Hepatocyte (in vitro differentiated cells): ENCODE measurements around the gene DIP2B. TPM values are rescaled to one million over a fixed set of nuclear protein-coding genes. Genes with fewer than 3 reads are reported as not detected.

ENCODE experiments used
- DNase-seq: peaks from one replicate; pipeline ENCODE4 v3.0.0-alpha.2; 2016; ENCODE audit warnings: low spot score
- H2AFZ ChIP-seq: fragments of 200-600 bp; sonication (generic); 2 replicates; pipeline ENCODE4 v1.6.0; 2016; ENCODE audit warnings: antibody characterized with exemption, mild to moderate bottlenecking
- H3K27ac ChIP-seq: fragments of 200-600 bp; sonication (generic); 2 replicates; pipeline ENCODE4 v1.5.1; 2016; ENCODE audit warnings: mild to moderate bottlenecking
- H3K27me3 ChIP-seq: fragments of 200-600 bp; sonication (generic); 2 replicates; pipeline ENCODE4 v1.6.1; 2016
- H3K36me3 ChIP-seq: fragments of 200-600 bp; sonication (generic); replicated peaks from 2 replicates; pipeline ENCODE4 v1.5.1; 2016; ENCODE audit warnings: low read depth; ENCODE audit not compliant: insufficient read depth
- H3K4me1 ChIP-seq: fragments of 200-600 bp; sonication (generic); 2 replicates; pipeline ENCODE4 v1.5.1; 2016; ENCODE audit warnings: mild to moderate bottlenecking, moderate library complexity; ENCODE audit not compliant: insufficient read depth
- H3K4me2 ChIP-seq: fragments of 200-600 bp; sonication (generic); 2 replicates; pipeline ENCODE4 v1.6.0; 2016
- H3K4me3 ChIP-seq: fragments of 200-600 bp; sonication (generic); 2 replicates; pipeline ENCODE4 v1.5.1; 2016; ENCODE audit warnings: mild to moderate bottlenecking
- H3K79me2 ChIP-seq: fragments of 200-600 bp; sonication (generic); 2 replicates; pipeline ENCODE4 v1.6.0; 2017; ENCODE audit warnings: mild to moderate bottlenecking
- H3K9me2 ChIP-seq: fragments of 200-600 bp; sonication (generic); replicated peaks from 2 replicates; pipeline ENCODE4 v1.6.0; 2017; ENCODE audit warnings: mild to moderate bottlenecking; ENCODE audit not compliant: insufficient read depth
- H3K9me3 ChIP-seq: fragments of 200-600 bp; sonication (generic); 2 replicates; pipeline ENCODE4 v1.5.1; 2016; ENCODE audit warnings: low read depth, mild to moderate bottlenecking
- H4K20me1 ChIP-seq: fragments of 200-600 bp; sonication (generic); 2 replicates; pipeline ENCODE4 v1.6.0; 2016; ENCODE audit warnings: mild to moderate bottlenecking; ENCODE audit not compliant: insufficient read depth, poor library complexity, severe bottlenecking
- CTCF ChIP-seq: fragments of 200-600 bp; sonication (generic); IDR thresholded peaks from 2 replicates; pipeline ENCODE4 v1.5.1; 2016; ENCODE audit warnings: antibody characterized with exemption, mild to moderate bottlenecking; ENCODE audit not compliant: poor library complexity
- EZH2 ChIP-seq: fragments of 200-600 bp; sonication (generic); IDR thresholded peaks from 2 replicates; pipeline ENCODE4 v1.6.1; 2016; ENCODE audit warnings: antibody characterized with exemption, mild to moderate bottlenecking, borderline replicate concordance
- EZH2phosphoT487 ChIP-seq: fragments of 200-600 bp; sonication (generic); IDR thresholded peaks from one replicate; pipeline ENCODE4 v1.6.1; 2018; ENCODE audit warnings: antibody characterized with exemption, mild to moderate bottlenecking, low read depth, moderate library complexity; ENCODE audit not compliant: unreplicated experiment, severe bottlenecking
- WGBS: methylation state at CpG from one replicate; pipeline ENCODE4 v1.1.6; 2016; ENCODE audit warnings: low lambda C conversion rate; ENCODE audit errors: missing lambda C conversion rate; 5-methylcytosine and 5-hydroxymethylcytosine counted together
- polyA plus RNA-seq: library from polyadenylated mRNA; unstranded; fragments of >200 nt; fragmentation: Nextera tagmentation; extraction: Ambion mirVana; gene quantifications from 2 replicates; pipeline ENCODE4 v1.2.1, GENCODE V29; 2016
- total RNA-seq: library from RNA; depleted of rRNA; stranded (reverse); fragments of >200 nt; gene quantifications from 2 replicates; pipeline ENCODE4 v1.2.3, GENCODE V29; 2014

DIP2B gene
- total and polyA plus RNA-seq, 2 experiments from 2014 or later, result 10.5 to 31.8 TPM

- 99% methylated on average over 5 of the region's 5 CpGs for WGBS
Measured at GRCh38 chr12:50772470-50772869, 267.7 kb downstream of the DIP2B start.

GRCh38 chr12:50772877-50773276, 268.1 kb downstream of the DIP2B start:
- Histone ChIP-seq H3K36me3 (no peaks in the 10 kb centered on the region), H3K4me1 (peaks cover 13% of the 10 kb centered on the region), H3K79me2 (peaks cover 96% of the 10 kb centered on the region), H4K20me1 (peaks cover 19% of the 10 kb centered on the region), H3K9me3 (no peaks in the 10 kb centered on the region), H3K4me3 (no peak overlapping the region), H3K9me2 (no peaks in the 10 kb centered on the region), H2AFZ (no peak overlapping the region), H3K27ac (no peak overlapping the region), H3K27me3 (no peaks in the 10 kb centered on the region), H3K4me2 (no peak overlapping the region)
- TF ChIP-seq EZH2phosphoT487, result no peak
- no peak for TF ChIP-seq CTCF
- TF ChIP-seq EZH2, result no peak
- WGBS, result 97% methylated on average over 2 of the region's 2 CpGs
- DNase-seq, result no peak

More at GRCh38 chr12:50772470-50772869, 267.7 kb downstream of the DIP2B start:
- Histone ChIP-seq H3K27me3 (no peaks in the 10 kb centered on the region), H3K36me3 (no peaks in the 10 kb centered on the region), H3K4me2 (no peak overlapping the region), H3K27ac (no peak overlapping the region), H3K4me3 (no peak overlapping the region), H3K79me2 (peaks cover 96% of the 10 kb centered on the region), H2AFZ (no peak overlapping the region), H4K20me1 (peaks cover 16% of the 10 kb centered on the region), H3K4me1 (peaks cover 13% of the 10 kb centered on the region), H3K9me3 (no peaks in the 10 kb centered on the region), H3K9me2 (no peaks in the 10 kb centered on the region)
- DNase-seq, result no peak
- TF ChIP-seq CTCF (no peak), EZH2phosphoT487 (no peak), EZH2 (no peak)

- 96% methylated on average over 2 of the region's 2 CpGs for WGBS
- Histone ChIP-seq H4K20me1 (peaks cover 9% of the 10 kb centered on the region), H3K36me3 (no peaks in the 10 kb centered on the region), H3K4me2 (no peak overlapping the region), H3K4me3 (no peak overlapping the region), H3K79me2 (peaks cover 96% of the 10 kb centered on the region), H3K4me1 (no peaks in the 10 kb centered on the region), H2AFZ (no peak overlapping the region), H3K9me3 (no peaks in the 10 kb centered on the region), H3K27me3 (no peaks in the 10 kb centered on the region), H3K27ac (no peak overlapping the region), H3K9me2 (no peaks in the 10 kb centered on the region)
- TF ChIP-seq CTCF (no peak), EZH2 (no peak), EZH2phosphoT487 (no peak)
- no peak for DNase-seq
Measured at GRCh38 chr12:50775251-50775650, 270.5 kb downstream of the DIP2B start.
